ENCODE data around the gene RAC2. TPM values are rescaled to one million over a fixed set of nuclear protein-coding genes. Genes with fewer than 3 reads are reported as not detected.
A peak's percentile ranks its signal among the peaks of the same experiment; 100 is the strongest.

Gene RAC2
- total and polyA plus RNA-seq, 9 of the 15 experiments (the other 6 are each of a cell fraction or from before 2014, with no cell fraction given): 22.7 to 103 (median 43.3) TPM

DNA sequence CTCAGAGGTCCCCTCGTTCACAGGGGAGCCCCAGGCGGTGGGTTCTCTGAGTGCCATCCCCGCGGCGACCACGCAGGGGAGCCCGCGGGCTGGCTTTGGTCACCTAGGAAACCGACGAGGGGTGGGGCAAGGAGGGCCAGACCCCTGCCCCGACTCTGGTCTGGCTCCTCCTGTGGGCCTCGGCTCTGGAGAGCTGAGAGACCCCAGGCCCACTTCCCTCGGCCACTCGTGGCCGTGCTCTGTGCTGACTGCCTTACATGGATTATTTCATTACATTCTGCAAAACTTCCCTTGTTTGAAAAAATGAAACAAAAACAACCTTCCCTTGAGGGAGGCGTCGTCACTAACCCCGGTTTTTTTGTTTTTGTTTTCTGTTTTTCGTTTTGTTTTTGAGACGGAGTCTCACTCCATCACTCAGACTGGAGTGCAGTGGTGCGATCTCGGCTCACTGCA, 23.1 kb upstream of the RAC2 start (continued):
- TF ChIP-seq, protein P1, sequence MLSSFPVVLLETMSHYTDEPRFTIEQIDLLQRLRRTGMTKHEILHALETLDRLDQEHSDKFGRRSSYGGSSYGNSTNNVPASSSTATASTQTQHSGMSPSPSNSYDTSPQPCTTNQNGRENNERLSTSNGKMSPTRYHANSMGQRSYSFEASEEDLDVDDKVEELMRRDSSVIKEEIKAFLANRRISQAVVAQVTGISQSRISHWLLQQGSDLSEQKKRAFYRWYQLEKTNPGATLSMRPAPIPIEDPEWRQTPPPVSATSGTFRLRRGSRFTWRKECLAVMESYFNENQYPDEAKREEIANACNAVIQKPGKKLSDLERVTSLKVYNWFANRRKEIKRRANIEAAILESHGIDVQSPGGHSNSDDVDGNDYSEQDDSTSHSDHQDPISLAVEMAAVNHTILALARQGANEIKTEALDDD (IDR thresholded peaks at IDR 0.05): no peak
- TF ChIP-seq, protein P2, sequence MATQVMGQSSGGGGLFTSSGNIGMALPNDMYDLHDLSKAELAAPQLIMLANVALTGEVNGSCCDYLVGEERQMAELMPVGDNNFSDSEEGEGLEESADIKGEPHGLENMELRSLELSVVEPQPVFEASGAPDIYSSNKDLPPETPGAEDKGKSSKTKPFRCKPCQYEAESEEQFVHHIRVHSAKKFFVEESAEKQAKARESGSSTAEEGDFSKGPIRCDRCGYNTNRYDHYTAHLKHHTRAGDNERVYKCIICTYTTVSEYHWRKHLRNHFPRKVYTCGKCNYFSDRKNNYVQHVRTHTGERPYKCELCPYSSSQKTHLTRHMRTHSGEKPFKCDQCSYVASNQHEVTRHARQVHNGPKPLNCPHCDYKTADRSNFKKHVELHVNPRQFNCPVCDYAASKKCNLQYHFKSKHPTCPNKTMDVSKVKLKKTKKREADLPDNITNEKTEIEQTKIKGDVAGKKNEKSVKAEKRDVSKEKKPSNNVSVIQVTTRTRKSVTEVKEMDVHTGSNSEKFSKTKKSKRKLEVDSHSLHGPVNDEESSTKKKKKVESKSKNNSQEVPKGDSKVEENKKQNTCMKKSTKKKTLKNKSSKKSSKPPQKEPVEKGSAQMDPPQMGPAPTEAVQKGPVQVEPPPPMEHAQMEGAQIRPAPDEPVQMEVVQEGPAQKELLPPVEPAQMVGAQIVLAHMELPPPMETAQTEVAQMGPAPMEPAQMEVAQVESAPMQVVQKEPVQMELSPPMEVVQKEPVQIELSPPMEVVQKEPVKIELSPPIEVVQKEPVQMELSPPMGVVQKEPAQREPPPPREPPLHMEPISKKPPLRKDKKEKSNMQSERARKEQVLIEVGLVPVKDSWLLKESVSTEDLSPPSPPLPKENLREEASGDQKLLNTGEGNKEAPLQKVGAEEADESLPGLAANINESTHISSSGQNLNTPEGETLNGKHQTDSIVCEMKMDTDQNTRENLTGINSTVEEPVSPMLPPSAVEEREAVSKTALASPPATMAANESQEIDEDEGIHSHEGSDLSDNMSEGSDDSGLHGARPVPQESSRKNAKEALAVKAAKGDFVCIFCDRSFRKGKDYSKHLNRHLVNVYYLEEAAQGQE (IDR thresholded peaks at IDR 0.05; ENCODE audit: borderline replicate concordance): peak; percentile 74
- TF ChIP-seq, protein P2 (CRISPR knock-in tag; IDR thresholded peaks at IDR 0.05; ENCODE audit: low read depth): no peak
- TF ChIP-seq ATF7 (IDR thresholded peaks at IDR 0.05): peak; percentile 20; the same call in 1 of the 2 replicates
- TF ChIP-seq ELF2 (CRISPR knock-in tag; IDR thresholded peaks at IDR 0.05): no peak
- no peak for TF ChIP-seq CTBP1 (IDR thresholded peaks at IDR 0.05; ENCODE audit: borderline replicate concordance)
- no peak for TF ChIP-seq WHSC1 (IDR thresholded peaks at IDR 0.05; ENCODE audit: low read length)
- TF ChIP-seq PHF8 (IDR thresholded peaks at IDR 0.05; ENCODE audit: borderline replicate concordance, low read length): 0 out of 2 replicates have a peak, but pooled peaks have one; percentile 15
- peak; percentile 79 for TF ChIP-seq RFX1 (IDR thresholded peaks at IDR 0.05)
- TF ChIP-seq, protein P3, sequence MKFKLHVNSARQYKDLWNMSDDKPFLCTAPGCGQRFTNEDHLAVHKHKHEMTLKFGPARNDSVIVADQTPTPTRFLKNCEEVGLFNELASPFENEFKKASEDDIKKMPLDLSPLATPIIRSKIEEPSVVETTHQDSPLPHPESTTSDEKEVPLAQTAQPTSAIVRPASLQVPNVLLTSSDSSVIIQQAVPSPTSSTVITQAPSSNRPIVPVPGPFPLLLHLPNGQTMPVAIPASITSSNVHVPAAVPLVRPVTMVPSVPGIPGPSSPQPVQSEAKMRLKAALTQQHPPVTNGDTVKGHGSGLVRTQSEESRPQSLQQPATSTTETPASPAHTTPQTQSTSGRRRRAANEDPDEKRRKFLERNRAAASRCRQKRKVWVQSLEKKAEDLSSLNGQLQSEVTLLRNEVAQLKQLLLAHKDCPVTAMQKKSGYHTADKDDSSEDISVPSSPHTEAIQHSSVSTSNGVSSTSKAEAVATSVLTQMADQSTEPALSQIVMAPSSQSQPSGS (CRISPR knock-in tag; IDR thresholded peaks at IDR 0.05): no peak
- TF ChIP-seq, protein P4, sequence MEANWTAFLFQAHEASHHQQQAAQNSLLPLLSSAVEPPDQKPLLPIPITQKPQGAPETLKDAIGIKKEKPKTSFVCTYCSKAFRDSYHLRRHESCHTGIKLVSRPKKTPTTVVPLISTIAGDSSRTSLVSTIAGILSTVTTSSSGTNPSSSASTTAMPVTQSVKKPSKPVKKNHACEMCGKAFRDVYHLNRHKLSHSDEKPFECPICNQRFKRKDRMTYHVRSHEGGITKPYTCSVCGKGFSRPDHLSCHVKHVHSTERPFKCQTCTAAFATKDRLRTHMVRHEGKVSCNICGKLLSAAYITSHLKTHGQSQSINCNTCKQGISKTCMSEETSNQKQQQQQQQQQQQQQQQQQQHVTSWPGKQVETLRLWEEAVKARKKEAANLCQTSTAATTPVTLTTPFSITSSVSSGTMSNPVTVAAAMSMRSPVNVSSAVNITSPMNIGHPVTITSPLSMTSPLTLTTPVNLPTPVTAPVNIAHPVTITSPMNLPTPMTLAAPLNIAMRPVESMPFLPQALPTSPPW (CRISPR knock-in tag; IDR thresholded peaks at IDR 0.05): peak; percentile 44; the same call in 1 of the 2 replicates
- TF ChIP-seq MTA3 (IDR thresholded peaks at IDR 0.05; ENCODE audit: borderline replicate concordance): 0 out of 2 replicates have a peak, but pooled peaks have one; percentile 29
- TF ChIP-seq HDAC3 (IDR thresholded peaks at IDR 0.05; ENCODE audit: borderline replicate concordance, partially characterized antibody): no peak

Data from K562 (cell line).